Peyer's patch (tissue), 4 donors: ENCODE measurements around the gene ASPN. TPM values are rescaled to one million over a fixed set of nuclear protein-coding genes. Genes with fewer than 3 reads are reported as not detected.
"Not testable (repeated sequence)": the region's sequence is repeated elsewhere in the genome, so short reads cannot be mapped to it uniquely, and the experiment has no call there.

Source experiments
- DNase-seq, 3 donors: peaks; one replicate each; pipeline ENCODE4 v3.0.0-alpha.2; 2017 to 2019
- H3K27ac ChIP-seq, 4 donors: fragments of 200-600 bp; sonication (generic); one replicate each; pipeline ENCODE4 v1.5.1; 2016 to 2019
- H3K27me3 ChIP-seq, 2 donors: fragments of 200-600 bp; sonication (generic); one replicate each; pipeline ENCODE4 v1.5.1; 2019
- H3K36me3 ChIP-seq, 3 donors: fragments of 200-600 bp; sonication (generic); one replicate each; pipeline ENCODE4 v1.5.1; 2016 to 2019
- H3K4me1 ChIP-seq, 4 donors: fragments of 200-600 bp; sonication (generic); one replicate each; pipeline ENCODE4 v1.5.1; 2016 to 2019
- H3K4me3 ChIP-seq, 4 donors: fragments of 200-600 bp; sonication (generic); 1 replicate in 3 of 4; 2 replicates in 1 of 4; pipeline ENCODE4 v1.5.1; 2016 to 2019; ENCODE audit warnings: mild to moderate bottlenecking in 1 of 4
- H3K9me3 ChIP-seq, 4 donors: fragments of 200-600 bp; sonication (generic); one replicate each; pipeline ENCODE4 v1.5.1; 2016 to 2019; ENCODE audit warnings: mild to moderate bottlenecking in 1 of 4
- CTCF ChIP-seq, 6 experiments: fragments of 450-650 bp in 4 of 6; fragments of 200-600 bp in 2 of 6; sonication (generic) in 1 of 6; IDR thresholded peaks; one replicate each; pipeline ENCODE4 v1.5.1; 2017 to 2019; ENCODE audit warnings: antibody characterized with exemption in 6 of 6, mild to moderate bottlenecking in 3 of 6, moderate library complexity in 1 of 6
- POLR2A ChIP-seq, 2 donors: fragments of 450-650 bp; IDR thresholded peaks; one replicate each; pipeline ENCODE4 v1.5.1; 2017; ENCODE audit warnings: antibody characterized with exemption in 2 of 2, mild to moderate bottlenecking in 2 of 2, moderate library complexity in 2 of 2
- total RNA-seq, 4 donors: library from RNA; depleted of rRNA; stranded (reverse); fragments of >200 nt; gene quantifications; one replicate each; pipeline ENCODE4 v1.1.0, GENCODE V29; 2016

ASPN gene
- total RNA-seq, 4 donors from 2014 or later = 2.5 to 4.7 (median 4.4) TPM

GRCh38 chr9:92422611-92423338 lies 59.5 kb downstream of the ASPN start:
- Histone ChIP-seq H3K4me1 (no peaks in the 10 kb centered on the region), H3K27ac (no peak overlapping the region), H3K4me3 (no peak overlapping the region), H3K9me3 (no peaks in the 10 kb centered on the region), H3K36me3 (no peaks in the 10 kb centered on the region), H3K27me3 (no peaks in the 10 kb centered on the region)
- DNase-seq = no peak
- TF ChIP-seq POLR2A (IDR thresholded peaks at IDR 0.05) (no peak), CTCF (IDR thresholded peaks at IDR 0.05) (no peak)

- H3K36me3 ChIP-seq = no peaks in the 10 kb centered on the region
- no peaks in the 10 kb centered on the region for H3K27me3 ChIP-seq
- H3K9me3 ChIP-seq = no peaks in the 10 kb centered on the region
- no peak for DNase-seq
- H3K4me3 ChIP-seq = no peak overlapping the region
- TF ChIP-seq CTCF (IDR thresholded peaks at IDR 0.05) = no peak
- no peak for TF ChIP-seq POLR2A (IDR thresholded peaks at IDR 0.05)
- H3K4me1 ChIP-seq = no peaks in the 10 kb centered on the region
- H3K27ac ChIP-seq = no peak overlapping the region
Measured at GRCh38 chr9:92414566-92414965, 67.7 kb downstream of the ASPN start.

- H3K36me3 ChIP-seq = not testable (repeated sequence)
Measured at GRCh38 chr9:92411157-92411556, 71.1 kb downstream of the ASPN start.

GRCh38 chr9:92408747-92409478 lies 73.4 kb downstream of the ASPN start:
- no peaks in the 10 kb centered on the region for H3K36me3 ChIP-seq
- no peaks in the 10 kb centered on the region for H3K9me3 ChIP-seq
- H3K4me1 ChIP-seq = peaks cover 0 to 17% (median 2%) of the 10 kb centered on the region in 4 donors
- no peak overlapping the region for H3K27ac ChIP-seq
- no peak for DNase-seq
- no peak for TF ChIP-seq CTCF (IDR thresholded peaks at IDR 0.05)
- TF ChIP-seq POLR2A (IDR thresholded peaks at IDR 0.05) = no peak
- H3K27me3 ChIP-seq = no peaks in the 10 kb centered on the region
- no peak overlapping the region for H3K4me3 ChIP-seq

More at GRCh38 chr9:92411157-92411556, 71.1 kb downstream of the ASPN start:
- DNase-seq, H3K27me3 ChIP-seq, H3K27ac ChIP-seq, H3K4me3 ChIP-seq, H3K9me3 ChIP-seq, H3K4me1 ChIP-seq: not testable (repeated sequence)

GRCh38 chr9:92407818-92408217 lies 74.5 kb downstream of the ASPN start:
- TF ChIP-seq CTCF (IDR thresholded peaks at IDR 0.05) = no peak
- TF ChIP-seq POLR2A (IDR thresholded peaks at IDR 0.05) = no peak
- Histone ChIP-seq H3K9me3 (no peaks in the 10 kb centered on the region), H3K4me3 (no peak overlapping the region), H3K4me1 (peaks cover 0 to 17% (median 2%) of the 10 kb centered on the region in 4 donors), H3K27ac (no peak overlapping the region), H3K27me3 (no peaks in the 10 kb centered on the region), H3K36me3 (no peaks in the 10 kb centered on the region)
- no peak for DNase-seq

GRCh38 chr9:92406477-92406876 lies 75.8 kb downstream of the ASPN start:
- no peaks in the 10 kb centered on the region for H3K36me3 ChIP-seq
- DNase-seq = peak; percentile 46 to 61 (median 56)
- peak overlapping the region in 3 of 4 donors; percentile 12 to 34 (median 30) for H3K27ac ChIP-seq
- TF ChIP-seq CTCF (IDR thresholded peaks at IDR 0.05) (no peak), POLR2A (IDR thresholded peaks at IDR 0.05) (no peak)
- peak overlapping the region in 1 of 4 donors; percentile 12 for H3K4me3 ChIP-seq
- H3K4me1 ChIP-seq = peaks cover 0 to 17% (median 2%) of the 10 kb centered on the region in 4 donors
- no peaks in the 10 kb centered on the region for H3K9me3 ChIP-seq
- no peaks in the 10 kb centered on the region for H3K27me3 ChIP-seq
